Rectal smooth muscle tissue (tissue), 1 donor: ENCODE results near the gene SMG1.

Experiments used
- H3K27ac ChIP-seq: one replicate; pipeline ENCODE4 v1.7.0; 2013; ENCODE audit warnings: low read depth, low read length, inconsistent platforms
- H3K27me3 ChIP-seq: one replicate; pipeline ENCODE4 v1.7.0; 2013; ENCODE audit warnings: low read length; ENCODE audit not compliant: control insufficient read depth, insufficient read depth
- H3K36me3 ChIP-seq: one replicate; pipeline ENCODE4 v1.7.0; 2013; ENCODE audit warnings: low read length; ENCODE audit not compliant: control insufficient read depth, insufficient read depth
- H3K4me1 ChIP-seq: one replicate; pipeline ENCODE4 v1.7.0; 2013; ENCODE audit warnings: low read length; ENCODE audit not compliant: control insufficient read depth, insufficient read depth
- H3K4me3 ChIP-seq: one replicate; pipeline ENCODE4 v1.7.0; 2013; ENCODE audit warnings: low read length
- H3K9ac ChIP-seq: one replicate; pipeline ENCODE4 v1.7.0; 2013; ENCODE audit warnings: low read length

SMG1 gene

GRCh38 chr16:18950469-18951185, 24.4 kb upstream of the SMG1 start:
- Histone ChIP-seq H3K36me3 (no peaks in the 10 kb centered on the region), H3K9ac (no peak overlapping the region), H3K4me3 (no peak overlapping the region), H3K27me3 (no peaks in the 10 kb centered on the region), H3K27ac (no peak overlapping the region), H3K4me1 (no peaks in the 10 kb centered on the region)

- H3K36me3 ChIP-seq = no peaks in the 10 kb centered on the region
- no peak overlapping the region for H3K9ac ChIP-seq
- H3K27me3 ChIP-seq = no peaks in the 10 kb centered on the region
Measured at GRCh38 chr16:18948372-18949020, 22.3 kb upstream of the SMG1 start.

GRCh38 chr16:18945233-18945632, 19.0 kb upstream of the SMG1 start:
- no peaks in the 10 kb centered on the region for H3K4me1 ChIP-seq
- no peak overlapping the region for H3K4me3 ChIP-seq
- H3K36me3 ChIP-seq = no peaks in the 10 kb centered on the region
- no peak overlapping the region for H3K9ac ChIP-seq
- H3K27me3 ChIP-seq = no peaks in the 10 kb centered on the region
- no peak overlapping the region for H3K27ac ChIP-seq

More at GRCh38 chr16:18948372-18949020, 22.3 kb upstream of the SMG1 start:
- Histone ChIP-seq H3K4me3 (no peak overlapping the region), H3K27ac (no peak overlapping the region), H3K4me1 (no peaks in the 10 kb centered on the region)

GRCh38 chr16:18943414-18943813, 17.2 kb upstream of the SMG1 start:
- Histone ChIP-seq H3K27ac (no peak overlapping the region), H3K36me3 (no peaks in the 10 kb centered on the region), H3K9ac (no peak overlapping the region), H3K4me1 (no peaks in the 10 kb centered on the region), H3K27me3 (no peaks in the 10 kb centered on the region), H3K4me3 (no peak overlapping the region)

- no peak overlapping the region for H3K9ac ChIP-seq
- no peak overlapping the region for H3K27ac ChIP-seq
- H3K36me3 ChIP-seq = no peaks in the 10 kb centered on the region
- no peak overlapping the region for H3K4me3 ChIP-seq
- H3K27me3 ChIP-seq = no peaks in the 10 kb centered on the region
- no peaks in the 10 kb centered on the region for H3K4me1 ChIP-seq
Measured at GRCh38 chr16:18942061-18942460, 15.9 kb upstream of the SMG1 start.

GRCh38 chr16:18941471-18941870, 15.3 kb upstream of the SMG1 start:
- Histone ChIP-seq H3K27me3 (no peaks in the 10 kb centered on the region), H3K27ac (no peak overlapping the region), H3K36me3 (no peaks in the 10 kb centered on the region), H3K9ac (no peak overlapping the region), H3K4me3 (no peak overlapping the region), H3K4me1 (no peaks in the 10 kb centered on the region)

GRCh38 chr16:18938986-18939385, 12.8 kb upstream of the SMG1 start:
- Histone ChIP-seq H3K4me3 (no peak overlapping the region), H3K4me1 (no peaks in the 10 kb centered on the region), H3K27ac (no peak overlapping the region), H3K9ac (no peak overlapping the region), H3K27me3 (no peaks in the 10 kb centered on the region), H3K36me3 (no peaks in the 10 kb centered on the region)

GRCh38 chr16:18937390-18937789, 11.2 kb upstream of the SMG1 start:
- no peak overlapping the region for H3K27ac ChIP-seq
- no peaks in the 10 kb centered on the region for H3K27me3 ChIP-seq
- no peaks in the 10 kb centered on the region for H3K36me3 ChIP-seq
- H3K4me1 ChIP-seq = no peaks in the 10 kb centered on the region
- H3K9ac ChIP-seq = no peak overlapping the region
- H3K4me3 ChIP-seq = no peak overlapping the region

- Histone ChIP-seq H3K4me3 (no peak overlapping the region), H3K4me1 (no peaks in the 10 kb centered on the region), H3K27me3 (no peaks in the 10 kb centered on the region), H3K36me3 (no peaks in the 10 kb centered on the region), H3K9ac (no peak overlapping the region), H3K27ac (no peak overlapping the region)
Measured at GRCh38 chr16:18936727-18937340, 10.6 kb upstream of the SMG1 start.

- H3K27me3 ChIP-seq = no peaks in the 10 kb centered on the region
- H3K36me3 ChIP-seq = no peaks in the 10 kb centered on the region
- no peak overlapping the region for H3K27ac ChIP-seq
- H3K4me1 ChIP-seq = no peaks in the 10 kb centered on the region
- no peak overlapping the region for H3K4me3 ChIP-seq
- no peak overlapping the region for H3K9ac ChIP-seq
Measured at GRCh38 chr16:18933501-18933900, 7.3 kb upstream of the SMG1 start.

GRCh38 chr16:18932243-18932987, 6.2 kb upstream of the SMG1 start:
- no peak overlapping the region for H3K27ac ChIP-seq
- H3K36me3 ChIP-seq = no peaks in the 10 kb centered on the region
- no peaks in the 10 kb centered on the region for H3K4me1 ChIP-seq
- no peak overlapping the region for H3K9ac ChIP-seq
- H3K4me3 ChIP-seq = no peak overlapping the region
- H3K27me3 ChIP-seq = no peaks in the 10 kb centered on the region

- Histone ChIP-seq H3K27me3 (no peaks in the 10 kb centered on the region), H3K4me1 (no peaks in the 10 kb centered on the region), H3K27ac (no peak overlapping the region), H3K4me3 (no peak overlapping the region), H3K36me3 (no peaks in the 10 kb centered on the region), H3K9ac (no peak overlapping the region)
Measured at GRCh38 chr16:18931756-18932155, 5.5 kb upstream of the SMG1 start.
